Measurements from ENCODE around the gene CC2D2A. TPM values are rescaled to one million over a fixed set of nuclear protein-coding genes. Genes with fewer than 3 reads are reported as not detected.

CC2D2A gene
- total RNA-seq, 1 donor from 2014 or later = 7.8 TPM

DNA sequence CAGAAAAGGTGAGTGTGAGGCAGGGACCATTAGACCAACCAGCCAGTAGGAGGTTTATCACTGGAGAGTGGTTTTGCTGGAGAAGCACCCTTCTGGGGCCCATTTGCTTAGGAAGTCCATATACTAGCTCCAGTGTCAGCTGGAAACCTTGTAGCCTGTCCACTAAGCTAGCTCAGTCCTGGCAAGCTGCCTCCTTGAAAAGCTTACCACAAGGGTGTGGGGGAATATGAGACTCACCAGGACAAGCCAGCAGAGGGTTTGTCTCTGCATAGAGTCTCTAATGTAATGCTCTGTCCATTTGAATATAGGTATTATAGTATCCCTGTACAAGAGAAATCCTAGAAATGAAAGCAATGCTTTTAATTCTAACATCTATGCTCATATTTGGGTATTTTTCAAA is 99.1 kb downstream of the CC2D2A start:
- no peaks in the 10 kb centered on the region for H3K4me1 ChIP-seq (ENCODE audit: control insufficient read depth in 3 of 3, insufficient read depth in 3 of 3, low read length in 3 of 3)
- no peak overlapping the region for H3K27ac ChIP-seq (ENCODE audit: low read depth, low read length)
- H3K36me3 ChIP-seq (ENCODE audit: control insufficient read depth in 3 of 3, insufficient read depth in 3 of 3, low read length in 3 of 3) = peaks cover 0 to 12% (median 4%) of the 10 kb centered on the region in 3 donors

DNA sequence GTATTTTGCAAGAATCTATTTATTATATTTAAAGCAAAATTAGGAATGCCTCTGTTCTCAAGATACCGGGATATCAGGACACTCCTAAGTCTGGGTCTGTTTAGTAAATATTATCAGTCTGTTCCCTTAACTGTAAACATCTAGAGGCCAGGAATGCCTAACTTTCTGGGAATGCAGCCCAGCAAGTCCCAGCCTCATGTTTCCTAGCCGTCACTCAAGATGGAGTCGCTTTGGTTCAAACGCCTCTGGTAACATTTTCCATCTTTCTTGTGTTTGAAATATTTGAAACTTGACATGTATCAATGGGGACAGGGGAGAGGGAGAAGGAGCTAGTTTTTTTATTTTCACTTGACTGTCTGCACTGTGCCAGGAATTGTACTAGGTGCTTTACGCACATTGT is 100.1 kb downstream of the CC2D2A start:
- peaks cover 0 to 7% (median 4%) of the 10 kb centered on the region in 3 donors for H3K36me3 ChIP-seq (ENCODE audit: control insufficient read depth in 3 of 3, insufficient read depth in 3 of 3, low read length in 3 of 3)
- no peaks in the 10 kb centered on the region for H3K27me3 ChIP-seq (ENCODE audit: control insufficient read depth in 3 of 3, insufficient read depth in 3 of 3, low read length in 3 of 3)
- H3K4me3 ChIP-seq (ENCODE audit: low read length in 3 of 3) = no peak overlapping the region
- H3K4me1 ChIP-seq (ENCODE audit: control insufficient read depth in 3 of 3, insufficient read depth in 3 of 3, low read length in 3 of 3) = no peaks in the 10 kb centered on the region
- H3K9me3 ChIP-seq (ENCODE audit: control insufficient read depth in 3 of 3, low read length in 3 of 3) = no peaks in the 10 kb centered on the region
- H3K27ac ChIP-seq (ENCODE audit: low read depth, low read length) = no peak overlapping the region
- no peak overlapping the region for H3K9ac ChIP-seq (ENCODE audit: low read depth in 1 of 3, low read length in 3 of 3)

More for the DNA sequence above, 99.1 kb downstream of the CC2D2A start:
- no peak overlapping the region for H3K9ac ChIP-seq (ENCODE audit: low read depth in 1 of 3, low read length in 3 of 3)
- H3K4me3 ChIP-seq (ENCODE audit: low read length in 3 of 3) = no peak overlapping the region
- H3K27me3 ChIP-seq (ENCODE audit: control insufficient read depth in 3 of 3, insufficient read depth in 3 of 3, low read length in 3 of 3) = no peaks in the 10 kb centered on the region
- H3K9me3 ChIP-seq (ENCODE audit: control insufficient read depth in 3 of 3, low read length in 3 of 3) = no peaks in the 10 kb centered on the region

DNA sequence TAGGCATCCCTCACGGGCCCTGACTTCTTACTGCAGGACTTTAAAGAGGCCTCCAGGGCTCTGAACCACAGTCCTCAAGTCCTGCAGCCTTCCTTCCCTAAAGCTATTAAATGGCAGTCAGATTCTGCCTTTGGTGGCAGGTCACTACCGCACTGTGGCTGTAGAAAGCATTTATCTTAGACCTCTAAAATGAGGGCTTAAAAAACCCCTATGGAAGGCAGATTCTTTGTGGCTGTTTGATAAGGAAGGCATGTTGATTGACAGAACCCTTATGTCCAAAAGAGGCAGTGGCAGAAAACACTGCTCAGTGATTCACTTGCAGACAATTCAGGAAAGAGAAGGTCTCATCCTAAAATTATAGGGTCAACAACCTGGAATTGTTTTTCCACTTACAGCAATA is 106.3 kb downstream of the CC2D2A start:
- H3K9ac ChIP-seq (ENCODE audit: low read depth in 1 of 3, low read length in 3 of 3) = no peak overlapping the region
- H3K36me3 ChIP-seq (ENCODE audit: control insufficient read depth in 3 of 3, insufficient read depth in 3 of 3, low read length in 3 of 3) = no peaks in the 10 kb centered on the region
- no peaks in the 10 kb centered on the region for H3K9me3 ChIP-seq (ENCODE audit: control insufficient read depth in 3 of 3, low read length in 3 of 3)
- no peaks in the 10 kb centered on the region for H3K4me1 ChIP-seq (ENCODE audit: control insufficient read depth in 3 of 3, insufficient read depth in 3 of 3, low read length in 3 of 3)
- no peaks in the 10 kb centered on the region for H3K27me3 ChIP-seq (ENCODE audit: control insufficient read depth in 3 of 3, insufficient read depth in 3 of 3, low read length in 3 of 3)
- no peak overlapping the region for H3K4me3 ChIP-seq (ENCODE audit: low read length in 3 of 3)
- no peak overlapping the region for H3K27ac ChIP-seq (ENCODE audit: low read depth, low read length)

DNA sequence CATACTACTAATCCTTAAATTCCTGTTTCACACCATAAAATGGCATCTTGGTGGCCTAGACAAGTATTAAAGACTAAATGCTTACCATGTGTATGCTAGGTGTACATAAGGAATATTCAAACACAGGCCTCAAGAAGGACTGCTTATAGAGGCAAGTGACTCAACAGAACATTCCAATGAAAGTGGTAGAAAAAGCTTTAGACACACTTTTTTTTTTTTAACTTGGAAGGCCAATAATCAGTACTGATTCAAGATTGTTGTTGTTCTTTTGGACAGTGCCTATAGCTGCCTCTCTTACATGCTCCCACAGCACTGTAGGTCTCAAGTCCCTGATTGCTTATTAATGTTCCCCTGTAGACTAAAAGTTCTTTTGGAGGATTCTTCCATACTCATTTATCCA is 107.8 kb downstream of the CC2D2A start:
- Histone ChIP-seq H3K27ac (ENCODE audit: low read depth, low read length) (no peak overlapping the region), H3K27me3 (ENCODE audit: control insufficient read depth in 3 of 3, insufficient read depth in 3 of 3, low read length in 3 of 3) (no peaks in the 10 kb centered on the region), H3K9me3 (ENCODE audit: control insufficient read depth in 3 of 3, low read length in 3 of 3) (no peaks in the 10 kb centered on the region), H3K36me3 (ENCODE audit: control insufficient read depth in 3 of 3, insufficient read depth in 3 of 3, low read length in 3 of 3) (no peaks in the 10 kb centered on the region), H3K4me3 (ENCODE audit: low read length in 3 of 3) (no peak overlapping the region), H3K9ac (ENCODE audit: low read depth in 1 of 3, low read length in 3 of 3) (no peak overlapping the region), H3K4me1 (ENCODE audit: control insufficient read depth in 3 of 3, insufficient read depth in 3 of 3, low read length in 3 of 3) (no peaks in the 10 kb centered on the region)

DNA sequence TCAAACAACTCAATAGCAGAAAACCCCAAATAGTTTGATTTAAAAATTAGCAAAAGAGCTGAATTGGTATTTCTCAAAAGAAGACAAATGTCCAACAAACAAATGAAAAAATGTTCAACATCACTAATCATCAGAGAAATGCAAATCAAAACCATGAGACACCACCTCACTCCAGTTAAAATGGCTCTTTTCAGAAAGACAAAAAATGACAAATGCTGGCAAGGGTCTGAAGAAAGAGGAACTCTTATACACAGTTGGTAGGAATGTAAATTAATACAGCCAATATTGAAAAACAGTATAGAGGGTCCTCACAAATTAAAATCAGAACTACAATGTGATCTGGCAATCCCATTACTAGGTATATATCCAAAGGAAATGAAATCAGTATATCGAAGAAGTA is 115.1 kb downstream of the CC2D2A start:
- H3K4me1 ChIP-seq (ENCODE audit: control insufficient read depth in 3 of 3, insufficient read depth in 3 of 3, low read length in 3 of 3) = peaks cover 0 to 6% (median 0%) of the 10 kb centered on the region in 3 donors
- H3K4me3 ChIP-seq (ENCODE audit: low read length in 3 of 3) = no peak overlapping the region
- no peak overlapping the region for H3K27ac ChIP-seq (ENCODE audit: low read depth, low read length)
- no peaks in the 10 kb centered on the region for H3K9me3 ChIP-seq (ENCODE audit: control insufficient read depth in 3 of 3, low read length in 3 of 3)
- H3K36me3 ChIP-seq (ENCODE audit: control insufficient read depth in 3 of 3, insufficient read depth in 3 of 3, low read length in 3 of 3) = peaks cover 0 to 3% (median 0%) of the 10 kb centered on the region in 3 donors
- no peak overlapping the region for H3K9ac ChIP-seq (ENCODE audit: low read depth in 1 of 3, low read length in 3 of 3)
- no peaks in the 10 kb centered on the region for H3K27me3 ChIP-seq (ENCODE audit: control insufficient read depth in 3 of 3, insufficient read depth in 3 of 3, low read length in 3 of 3)

DNA sequence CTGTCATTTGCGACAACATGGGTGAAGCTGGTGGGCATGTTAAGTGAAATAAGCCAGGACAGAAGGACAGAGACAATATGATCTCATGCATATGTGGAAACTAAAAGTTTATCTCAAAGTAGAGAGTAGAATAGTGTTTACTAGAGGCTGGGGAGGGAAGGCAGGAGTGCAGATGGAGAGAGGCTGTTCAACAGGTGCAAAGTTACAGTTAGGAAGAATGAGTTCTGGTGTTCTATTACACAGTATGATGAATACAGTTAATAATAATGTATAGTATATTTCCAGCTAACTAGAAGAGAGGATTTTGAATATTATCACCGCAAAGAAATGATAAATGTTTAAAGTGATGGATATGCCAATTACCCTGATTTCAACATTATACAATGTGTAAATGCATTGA is 115.6 kb downstream of the CC2D2A start:
- Histone ChIP-seq H3K27ac (ENCODE audit: low read depth, low read length) (no peak overlapping the region), H3K27me3 (ENCODE audit: control insufficient read depth in 3 of 3, insufficient read depth in 3 of 3, low read length in 3 of 3) (no peaks in the 10 kb centered on the region), H3K4me3 (ENCODE audit: low read length in 3 of 3) (no peak overlapping the region), H3K36me3 (ENCODE audit: control insufficient read depth in 3 of 3, insufficient read depth in 3 of 3, low read length in 3 of 3) (peaks cover 0 to 3% (median 0%) of the 10 kb centered on the region in 3 donors), H3K4me1 (ENCODE audit: control insufficient read depth in 3 of 3, insufficient read depth in 3 of 3, low read length in 3 of 3) (peaks cover 0 to 6% (median 0%) of the 10 kb centered on the region in 3 donors), H3K9me3 (ENCODE audit: control insufficient read depth in 3 of 3, low read length in 3 of 3) (no peaks in the 10 kb centered on the region), H3K9ac (ENCODE audit: low read depth in 1 of 3, low read length in 3 of 3) (no peak overlapping the region)

DNA sequence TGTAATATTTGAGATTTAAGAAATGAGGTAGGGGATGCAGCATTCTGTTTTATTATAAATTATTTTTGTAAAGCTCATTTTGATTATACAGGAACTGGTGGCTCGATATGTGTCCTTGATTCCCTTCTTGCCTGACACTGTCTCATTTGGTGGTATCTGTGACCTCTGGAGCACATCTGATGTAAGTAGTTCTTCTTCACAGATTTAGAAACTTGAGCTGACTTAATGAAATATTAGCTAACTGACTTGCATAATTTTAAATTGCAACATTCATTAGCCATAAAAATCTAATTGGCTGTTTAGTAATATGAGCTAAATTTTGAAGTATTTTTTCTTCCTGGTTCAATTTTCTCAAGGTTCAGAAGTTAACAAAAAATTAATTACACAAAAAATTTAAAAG is 116.4 kb downstream of the CC2D2A start:
- H3K36me3 ChIP-seq (ENCODE audit: control insufficient read depth in 3 of 3, insufficient read depth in 3 of 3, low read length in 3 of 3) = peaks cover 0 to 3% (median 0%) of the 10 kb centered on the region in 3 donors
- H3K27me3 ChIP-seq (ENCODE audit: control insufficient read depth in 3 of 3, insufficient read depth in 3 of 3, low read length in 3 of 3) = no peaks in the 10 kb centered on the region
- no peaks in the 10 kb centered on the region for H3K9me3 ChIP-seq (ENCODE audit: control insufficient read depth in 3 of 3, low read length in 3 of 3)
- H3K4me3 ChIP-seq (ENCODE audit: low read length in 3 of 3) = no peak overlapping the region
- H3K4me1 ChIP-seq (ENCODE audit: control insufficient read depth in 3 of 3, insufficient read depth in 3 of 3, low read length in 3 of 3) = peaks cover 0 to 6% (median 0%) of the 10 kb centered on the region in 3 donors
- H3K9ac ChIP-seq (ENCODE audit: low read depth in 1 of 3, low read length in 3 of 3) = no peak overlapping the region
- H3K27ac ChIP-seq (ENCODE audit: low read depth, low read length) = no peak overlapping the region

DNA sequence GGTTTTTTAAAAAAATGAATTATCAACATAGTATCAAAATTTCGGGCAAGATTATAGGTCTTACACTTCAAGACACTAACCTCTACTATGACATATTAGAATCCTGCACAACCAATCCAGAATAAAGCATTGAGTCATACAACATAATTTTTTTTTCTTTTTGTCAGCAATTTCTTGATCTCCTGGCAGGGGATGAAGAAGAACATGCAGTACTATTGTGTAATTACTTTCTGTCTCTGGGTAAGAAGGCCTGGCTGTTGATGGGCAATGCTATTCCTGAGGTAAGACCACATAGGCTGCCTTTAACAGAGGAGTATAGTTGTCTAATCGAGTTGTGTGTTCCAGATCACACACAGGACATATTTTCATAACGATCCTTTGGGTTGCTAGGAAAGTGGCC is 118.0 kb downstream of the CC2D2A start:
- Histone ChIP-seq H3K36me3 (ENCODE audit: control insufficient read depth in 3 of 3, insufficient read depth in 3 of 3, low read length in 3 of 3) (peaks cover 0 to 3% (median 0%) of the 10 kb centered on the region in 3 donors), H3K4me1 (ENCODE audit: control insufficient read depth in 3 of 3, insufficient read depth in 3 of 3, low read length in 3 of 3) (peaks cover 0 to 12% (median 0%) of the 10 kb centered on the region in 3 donors), H3K9ac (ENCODE audit: low read depth in 1 of 3, low read length in 3 of 3) (no peak overlapping the region), H3K9me3 (ENCODE audit: control insufficient read depth in 3 of 3, low read length in 3 of 3) (no peaks in the 10 kb centered on the region), H3K4me3 (ENCODE audit: low read length in 3 of 3) (no peak overlapping the region), H3K27ac (ENCODE audit: low read depth, low read length) (no peak overlapping the region), H3K27me3 (ENCODE audit: control insufficient read depth in 3 of 3, insufficient read depth in 3 of 3, low read length in 3 of 3) (no peaks in the 10 kb centered on the region)

DNA sequence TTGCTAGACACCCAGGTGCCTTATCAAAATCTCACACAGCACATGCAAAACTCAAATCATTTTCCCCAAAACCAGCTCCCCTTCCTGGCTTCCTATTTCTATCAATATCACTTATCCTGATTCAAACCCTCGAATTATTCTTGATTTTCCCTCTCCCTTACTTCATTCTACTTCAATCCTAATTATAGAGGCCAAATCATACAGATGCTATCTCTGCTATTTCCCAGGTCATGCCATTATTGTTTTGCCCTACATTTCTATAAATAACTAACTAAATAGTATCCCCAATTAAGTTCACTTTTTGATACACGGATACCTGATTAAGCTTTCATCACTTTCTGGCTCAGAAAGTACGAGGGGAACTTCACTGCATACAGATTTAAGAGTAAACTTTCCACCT is 123.1 kb downstream of the CC2D2A start:
- H3K27ac ChIP-seq (ENCODE audit: low read depth, low read length) = no peak overlapping the region
- peaks cover 0 to 10% (median 2%) of the 10 kb centered on the region in 3 donors for H3K4me1 ChIP-seq (ENCODE audit: control insufficient read depth in 3 of 3, insufficient read depth in 3 of 3, low read length in 3 of 3)
- no peaks in the 10 kb centered on the region for H3K27me3 ChIP-seq (ENCODE audit: control insufficient read depth in 3 of 3, insufficient read depth in 3 of 3, low read length in 3 of 3)
- H3K4me3 ChIP-seq (ENCODE audit: low read length in 3 of 3) = no peak overlapping the region
- no peaks in the 10 kb centered on the region for H3K9me3 ChIP-seq (ENCODE audit: control insufficient read depth in 3 of 3, low read length in 3 of 3)
- H3K36me3 ChIP-seq (ENCODE audit: control insufficient read depth in 3 of 3, insufficient read depth in 3 of 3, low read length in 3 of 3) = peaks cover 0 to 4% (median under 1%) of the 10 kb centered on the region in 3 donors
- no peak overlapping the region for H3K9ac ChIP-seq (ENCODE audit: low read depth in 1 of 3, low read length in 3 of 3)

DNA sequence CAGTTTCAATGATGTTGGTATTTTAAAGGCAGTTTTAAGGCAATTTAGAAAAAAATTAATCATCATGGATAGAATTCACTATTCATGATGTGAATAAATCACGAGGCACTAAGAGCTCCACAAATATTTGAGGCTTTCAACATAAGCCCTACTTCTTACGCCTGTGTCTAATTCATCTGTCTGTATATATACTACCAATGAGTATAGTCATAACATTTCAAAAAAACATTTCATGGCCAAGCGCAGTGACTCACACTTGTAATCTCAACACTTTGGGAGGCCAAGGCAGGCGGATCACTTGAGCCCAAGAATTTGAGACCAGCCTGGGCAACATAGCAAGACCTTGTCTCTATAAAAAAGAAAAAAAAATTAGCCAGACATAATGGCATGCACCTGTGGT is 129.0 kb downstream of the CC2D2A start:
- Histone ChIP-seq H3K4me3 (ENCODE audit: low read length in 3 of 3) (no peak overlapping the region), H3K9me3 (ENCODE audit: control insufficient read depth in 3 of 3, low read length in 3 of 3) (no peaks in the 10 kb centered on the region), H3K4me1 (ENCODE audit: control insufficient read depth in 3 of 3, insufficient read depth in 3 of 3, low read length in 3 of 3) (no peaks in the 10 kb centered on the region), H3K9ac (ENCODE audit: low read depth in 1 of 3, low read length in 3 of 3) (no peak overlapping the region), H3K27me3 (ENCODE audit: control insufficient read depth in 3 of 3, insufficient read depth in 3 of 3, low read length in 3 of 3) (no peaks in the 10 kb centered on the region), H3K27ac (ENCODE audit: low read depth, low read length) (no peak overlapping the region), H3K36me3 (ENCODE audit: control insufficient read depth in 3 of 3, insufficient read depth in 3 of 3, low read length in 3 of 3) (peaks cover 0 to 11% (median 4%) of the 10 kb centered on the region in 3 donors)

DNA sequence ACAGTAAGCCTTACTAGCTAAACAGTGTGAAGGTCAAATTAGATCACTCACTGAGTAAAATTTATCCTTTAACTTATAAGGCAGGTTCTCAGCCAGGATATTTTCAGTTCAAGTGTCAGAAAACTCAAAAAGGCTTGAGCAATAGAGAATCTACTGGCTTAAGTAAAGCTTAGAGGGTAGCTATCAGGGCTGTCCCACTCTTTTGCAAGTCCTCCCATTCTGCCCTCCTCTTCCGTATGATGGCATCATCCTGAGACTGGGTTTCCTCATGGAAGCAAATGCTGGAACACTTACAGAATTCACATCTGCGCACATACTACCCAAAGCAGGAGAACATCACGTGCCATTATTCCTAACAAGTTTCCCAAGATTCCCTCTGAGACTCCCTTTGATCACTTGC is 130.5 kb downstream of the CC2D2A start:
- Histone ChIP-seq H3K9ac (ENCODE audit: low read depth in 1 of 3, low read length in 3 of 3) (no peak overlapping the region), H3K27ac (ENCODE audit: low read depth, low read length) (no peak overlapping the region), H3K9me3 (ENCODE audit: control insufficient read depth in 3 of 3, low read length in 3 of 3) (no peaks in the 10 kb centered on the region), H3K4me3 (ENCODE audit: low read length in 3 of 3) (no peak overlapping the region), H3K27me3 (ENCODE audit: control insufficient read depth in 3 of 3, insufficient read depth in 3 of 3, low read length in 3 of 3) (no peaks in the 10 kb centered on the region), H3K36me3 (ENCODE audit: control insufficient read depth in 3 of 3, insufficient read depth in 3 of 3, low read length in 3 of 3) (peaks cover 0 to 14% (median 11%) of the 10 kb centered on the region in 3 donors), H3K4me1 (ENCODE audit: control insufficient read depth in 3 of 3, insufficient read depth in 3 of 3, low read length in 3 of 3) (no peaks in the 10 kb centered on the region)

All from skeletal muscle tissue (tissue), 4 donors.